ENCODE measurements around the gene KRTAP2-3. TPM values are rescaled to one million over a fixed set of nuclear protein-coding genes. Genes with fewer than 3 reads are reported as not detected.

The KRTAP2-3 gene
- total RNA-seq, 2 donors from 2014 or later, result not detected

DNA sequence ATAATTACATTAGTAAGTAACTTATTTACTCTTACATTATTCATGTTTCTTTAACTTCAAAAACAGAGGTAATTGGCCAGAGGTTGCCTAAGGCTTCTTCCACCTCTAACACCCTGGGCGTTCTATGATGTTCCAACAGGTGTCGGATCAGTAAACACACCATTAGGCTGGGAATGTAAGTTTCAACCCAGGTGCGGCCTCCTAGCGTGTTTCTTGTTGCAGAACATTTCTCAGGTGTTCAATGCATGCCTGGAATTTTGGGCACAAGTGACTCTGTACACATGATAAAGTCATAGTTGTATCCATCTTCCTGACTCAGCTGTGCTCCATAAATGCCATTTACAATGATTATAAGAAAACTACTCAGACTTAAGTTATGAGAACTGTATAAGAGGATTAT, 5.9 kb downstream of the KRTAP2-3 start:
- no peak overlapping the region for H3K4me3 Mint-ChIP-seq
- H3K4me1 Mint-ChIP-seq, result peaks cover 7% of the 10 kb centered on the region
- H3K27me3 Mint-ChIP-seq (ENCODE audit: insufficient read depth), result no peaks in the 10 kb centered on the region
- H3K36me3 Mint-ChIP-seq (ENCODE audit: low read depth), result no peaks in the 10 kb centered on the region
- H3K27ac Mint-ChIP-seq, result no peak overlapping the region
- Histone ChIP-seq H3K9ac (ENCODE audit: extremely low read depth, low read length, poor library complexity, severe bottlenecking) (no peak overlapping the region), H3K36me3 (ENCODE audit: control insufficient read depth, insufficient read depth, low read length) (no peaks in the 10 kb centered on the region), H3K4me3 (ENCODE audit: low read length) (no peak overlapping the region), H3K27ac (ENCODE audit: low read depth, low read length) (no peak overlapping the region), H3K9me3 (ENCODE audit: control insufficient read depth, low read length) (peaks cover 7% of the 10 kb centered on the region), H3K27me3 (ENCODE audit: control insufficient read depth, insufficient read depth, low read length, poor library complexity, severe bottlenecking) (no peaks in the 10 kb centered on the region), H3K4me1 (ENCODE audit: control insufficient read depth, insufficient read depth, low read length) (no peaks in the 10 kb centered on the region)
- no peak for TF ChIP-seq CTCF (conservative IDR thresholded peaks at IDR 0.05)
- DNase-seq, result no peak
- H3K9me3 Mint-ChIP-seq, result peaks cover 7% of the 10 kb centered on the region
- 69 to 93% methylated on average over 2 to 4 of the region's 4 CpGs for WGBS, 2 experiments (ENCODE audit: insufficient coverage in 1 of 2, insufficient read length in 1 of 2)

DNA sequence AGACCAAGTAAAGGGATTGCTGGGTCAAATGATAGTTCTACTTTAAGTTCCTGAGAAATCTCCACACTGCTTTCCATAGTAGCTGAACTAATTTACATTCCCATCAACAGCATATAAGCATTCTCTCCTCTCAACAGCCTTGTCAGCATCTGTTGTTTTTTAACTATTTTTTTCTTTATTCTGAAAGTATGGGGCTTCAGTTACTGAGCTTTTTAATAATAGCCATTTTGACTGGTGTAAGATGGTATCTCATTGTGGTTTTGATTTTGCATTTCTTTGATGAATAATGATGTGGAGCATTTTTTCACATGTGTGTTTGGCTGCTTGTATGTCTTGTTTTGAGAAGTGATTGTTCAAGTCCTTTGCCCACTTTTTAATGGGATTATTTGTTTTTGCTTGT, 7.3 kb downstream of the KRTAP2-3 start:
- H3K27ac Mint-ChIP-seq, result no peak overlapping the region
- no peak for DNase-seq
- H3K9ac ChIP-seq (ENCODE audit: extremely low read depth, low read length, poor library complexity, severe bottlenecking), result no peak overlapping the region
- H3K9me3 Mint-ChIP-seq, result peaks cover 6% of the 10 kb centered on the region
- H3K27ac ChIP-seq (ENCODE audit: low read depth, low read length), result no peak overlapping the region
- no peaks in the 10 kb centered on the region for H3K36me3 ChIP-seq (ENCODE audit: control insufficient read depth, insufficient read depth, low read length)
- no peaks in the 10 kb centered on the region for H3K4me1 ChIP-seq (ENCODE audit: control insufficient read depth, insufficient read depth, low read length)
- no peaks in the 10 kb centered on the region for H3K27me3 Mint-ChIP-seq (ENCODE audit: insufficient read depth)
- H3K4me3 Mint-ChIP-seq, result no peak overlapping the region
- H3K4me3 ChIP-seq (ENCODE audit: low read length), result no peak overlapping the region
- H3K9me3 ChIP-seq (ENCODE audit: control insufficient read depth, low read length), result peaks cover 6% of the 10 kb centered on the region
- no peak for TF ChIP-seq CTCF (conservative IDR thresholded peaks at IDR 0.05)
- H3K27me3 ChIP-seq (ENCODE audit: control insufficient read depth, insufficient read depth, low read length, poor library complexity, severe bottlenecking), result no peaks in the 10 kb centered on the region
- H3K36me3 Mint-ChIP-seq (ENCODE audit: low read depth), result no peaks in the 10 kb centered on the region
- peaks cover 12% of the 10 kb centered on the region for H3K4me1 Mint-ChIP-seq

- no peak overlapping the region for H3K27ac Mint-ChIP-seq
- Histone ChIP-seq H3K9me3 (ENCODE audit: control insufficient read depth, low read length) (no peaks in the 10 kb centered on the region), H3K4me3 (ENCODE audit: low read length) (no peak overlapping the region), H3K27ac (ENCODE audit: low read depth, low read length) (no peak overlapping the region), H3K4me1 (ENCODE audit: control insufficient read depth, insufficient read depth, low read length) (no peaks in the 10 kb centered on the region), H3K36me3 (ENCODE audit: control insufficient read depth, insufficient read depth, low read length) (no peaks in the 10 kb centered on the region), H3K9ac (ENCODE audit: extremely low read depth, low read length, poor library complexity, severe bottlenecking) (no peak overlapping the region), H3K27me3 (ENCODE audit: control insufficient read depth, insufficient read depth, low read length, poor library complexity, severe bottlenecking) (no peaks in the 10 kb centered on the region)
- no peaks in the 10 kb centered on the region for H3K9me3 Mint-ChIP-seq
- H3K27me3 Mint-ChIP-seq (ENCODE audit: insufficient read depth), result no peaks in the 10 kb centered on the region
- H3K4me3 Mint-ChIP-seq, result no peak overlapping the region
- peaks cover 14% of the 10 kb centered on the region for H3K4me1 Mint-ChIP-seq
- H3K36me3 Mint-ChIP-seq (ENCODE audit: low read depth), result no peaks in the 10 kb centered on the region
- 85 to 86% methylated on average over 2 of the region's 2 CpGs for WGBS, 2 experiments (ENCODE audit: insufficient coverage in 1 of 2, insufficient read length in 1 of 2)
- TF ChIP-seq CTCF (conservative IDR thresholded peaks at IDR 0.05), result no peak
- DNase-seq, result no peak
These were observed 10.8 kb downstream of the KRTAP2-3 start for GRCh38 chr17:41049110-41049509.

All from endodermal cell (in vitro differentiated cells).